HepG2 (cell line): Measurements from ENCODE around the gene BIRC6. TPM values are rescaled to one million over a fixed set of nuclear protein-coding genes. Genes with fewer than 3 reads are reported as not detected.

Experiments
- ARNT ChIP-seq: fragments of 450-650 bp; IDR thresholded peaks from 2 replicates; pipeline ENCODE4 v1.6.1; 2017
- BCLAF1 ChIP-seq: fragments of 450-650 bp; IDR thresholded peaks from 2 replicates; pipeline ENCODE4 v1.6.1; 2017; ENCODE audit warnings: mild to moderate bottlenecking
- CCDC6 ChIP-seq: sonication (generic); formaldehyde crosslinking; IDR thresholded peaks from 2 replicates; pipeline ENCODE4 v1.8.1; 2022; ENCODE audit warnings: mild to moderate bottlenecking, missing genetic modification reagents, moderate library complexity
- HNRNPH1 ChIP-seq: fragments of 200-400 bp; formaldehyde crosslinking; optimal IDR thresholded peaks from 2 replicates; pipeline ENCODE3; 2017; ENCODE audit warnings: mild to moderate bottlenecking, low read depth, low read length
- IRF2 ChIP-seq: IDR thresholded peaks from 2 replicates; pipeline ENCODE4 v1.6.1; 2018; ENCODE audit warnings: missing genetic modification reagents, missing compliant biosample characterization
- MIER3 ChIP-seq: IDR thresholded peaks from 2 replicates; pipeline ENCODE4 v1.6.1; 2016; ENCODE audit warnings: missing compliant biosample characterization, borderline replicate concordance
- MLX ChIP-seq: IDR thresholded peaks from 2 replicates; pipeline ENCODE4 v1.6.1; 2016
- NFE2L1 ChIP-seq: sonication (generic); formaldehyde crosslinking; IDR thresholded peaks from 2 replicates; pipeline ENCODE4 v1.4.0; 2020; ENCODE audit warnings: missing genetic modification reagents, mild to moderate bottlenecking, borderline replicate concordance
- SIN3A ChIP-seq: IDR thresholded peaks from 2 replicates; pipeline ENCODE4 v1.6.1; 2011; ENCODE audit warnings: low read depth, mild to moderate bottlenecking, control low read depth, low read length, borderline replicate concordance
- THAP8 ChIP-seq: sonication (generic); formaldehyde crosslinking; IDR thresholded peaks from 2 replicates; pipeline ENCODE4 v1.5.1; 2020; ENCODE audit warnings: missing genetic modification reagents, mild to moderate bottlenecking, borderline replicate concordance
- U2AF1 ChIP-seq: fragments of 200-400 bp; formaldehyde crosslinking; optimal IDR thresholded peaks from 2 replicates; pipeline ENCODE3; 2017; ENCODE audit warnings: mild to moderate bottlenecking, low read depth, low read length
- ZBTB44 ChIP-seq: sonication (generic); formaldehyde crosslinking; IDR thresholded peaks from 2 replicates; pipeline ENCODE4 v1.4.0; 2020; ENCODE audit warnings: missing genetic modification reagents
- ZMYM4 ChIP-seq: sonication (generic); formaldehyde crosslinking; IDR thresholded peaks from 2 replicates; pipeline ENCODE4 v1.8.1; 2023; ENCODE audit warnings: mild to moderate bottlenecking, missing genetic modification reagents
- ZNF274 ChIP-seq: sonication (generic); formaldehyde crosslinking; IDR thresholded peaks from 2 replicates; pipeline ENCODE4 v1.5.1; 2020; ENCODE audit warnings: mild to moderate bottlenecking, missing genetic modification reagents
- ZNF597 ChIP-seq: sonication (generic); formaldehyde crosslinking; IDR thresholded peaks from 2 replicates; pipeline ENCODE4 v1.5.0; 2020; ENCODE audit warnings: missing genetic modification reagents
- ZNF609 ChIP-seq: sonication (generic); formaldehyde crosslinking; IDR thresholded peaks from 2 replicates; pipeline ENCODE4 v1.4.0; 2020; ENCODE audit warnings: mild to moderate bottlenecking, missing genetic modification reagents, borderline replicate concordance
- ZNF841 ChIP-seq: sonication (generic); formaldehyde crosslinking; IDR thresholded peaks from 2 replicates; pipeline ENCODE4 v1.8.1; 2023; ENCODE audit warnings: missing genetic modification reagents, borderline replicate concordance
- polyA plus RNA-seq, 8 experiments: library from polyadenylated mRNA; depleted of rRNA in 3 of 8; stranded (reverse) in 7 of 8; unstranded in 1 of 8; fragments of >200 nt; fragmentation: Illumina TruSeq in 4 of 8; extraction: Trizol in 4 of 8; gene quantifications; 2 replicates each; pipeline versions ENCODE4 v1.2.1 to v1.2.3, GENCODE V29; 2011 to 2016; ENCODE audit warnings: low read depth in 4 of 8, missing spikeins in 1 of 8, mixed read lengths in 1 of 8; ENCODE audit not compliant: insufficient read depth in 1 of 8
- total RNA-seq, 5 experiments: library from RNA; depleted of rRNA; stranded (reverse); fragments of >200 nt; fragmentation: Illumina TruSeq; extraction: Trizol; gene quantifications; 2 replicates each; pipeline ENCODE4 v1.2.3, GENCODE V29; 2016; ENCODE audit warnings: low read depth in 1 of 5

Gene BIRC6
- total and polyA plus RNA-seq, 2 of the 13 experiments (the other 11 are each of a cell fraction or from before 2014, with no cell fraction given) = 65.6 to 120 TPM

GRCh38 chr2:32627814-32628579, 271.2 kb downstream of the BIRC6 start, which contains the start of gene TTC27 (continued):
- no peak for TF ChIP-seq ZNF597 (CRISPR knock-in tag)
- peak; percentile 84 for TF ChIP-seq IRF2 (CRISPR knock-in tag)
- no peak for TF ChIP-seq ARNT
- peak; percentile 22 for TF ChIP-seq HNRNPH1
- peak; percentile 75 for TF ChIP-seq ZNF274 (CRISPR knock-in tag)
- no peak for TF ChIP-seq NFE2L1 (CRISPR knock-in tag)
- TF ChIP-seq ZMYM4 (CRISPR knock-in tag) = peak; percentile 92
- TF ChIP-seq ZBTB44 (CRISPR knock-in tag) = 0 out of 2 replicates have a peak, but pooled peaks have one; percentile 49
- TF ChIP-seq U2AF1 = peak; percentile 68
- TF ChIP-seq CCDC6 (CRISPR knock-in tag) = 0 out of 2 replicates have a peak, but pooled peaks have one; percentile 26
- TF ChIP-seq ZNF841 (CRISPR knock-in tag) = no peak
- TF ChIP-seq THAP8 = no peak
- no peak for TF ChIP-seq BCLAF1
- TF ChIP-seq ZNF609 = no peak
- TF ChIP-seq SIN3A = peak; percentile 99
- no peak for TF ChIP-seq MLX (CRISPR knock-in tag)
- peak; percentile 53; the same call in 1 of the 2 replicates for TF ChIP-seq MIER3 (CRISPR knock-in tag)
